Endothelial cell of umbilical vein (primary cell): ENCODE results near the gene C17orf107. TPM values are rescaled to one million over a fixed set of nuclear protein-coding genes. Genes with fewer than 3 reads are reported as not detected.

Experiments
- BruUV-seq: library from RNA; stranded (reverse); fragments of 400-500 nt; replicated peaks from 2 replicates; lab custom pipeline; 2021; lab: Mats Ljungman, UMichigan
- CTCF ChIA-PET: fragments of 300-600, 350-600 bp; sonication (Branson Sonifier 250); formaldehyde crosslinking; loops from one replicate; lab custom pipeline; 2021; ENCODE audit warnings: antibody characterized with exemption, inconsistent platforms; lab: Charles Lee
- POLR2A ChIA-PET: fragments of 300-600, 350-600 bp; sonication (Branson Sonifier 250); formaldehyde crosslinking; loops from one replicate; lab custom pipeline; 2021; ENCODE audit warnings: antibody characterized with exemption, inconsistent platforms; lab: Charles Lee
- DNase-seq: peaks from one replicate; pipeline ENCODE4 v3.0.0-alpha.2; 2011; ENCODE audit warnings: low read depth, low spot score
- FAIRE-seq: peaks from 2 replicates; lab custom pipeline; 2011; peaks lifted over from hg19 to GRCh38; lab: Jason Lieb, UNC
- H2AFZ ChIP-seq: 2 replicates; pipeline ENCODE4 v1.6.0; 2012; ENCODE audit warnings: low read depth, low read length, control low read depth, inconsistent platforms
- H3K27ac ChIP-seq: 2 replicates; pipeline ENCODE4 v1.5.1; 2011; ENCODE audit warnings: low read depth, mild to moderate bottlenecking, control low read depth, low read length, moderate library complexity; ENCODE audit not compliant: insufficient read depth
- H3K27me3 ChIP-seq, 2 experiments: 2 replicates each; pipeline versions ENCODE4 v1.6.0 to v1.6.1; 2011; ENCODE audit warnings: low read length in 2 of 2, mixed read lengths in 1 of 2; ENCODE audit not compliant: control insufficient read depth in 2 of 2, insufficient read depth in 2 of 2
- H3K36me3 ChIP-seq, 2 experiments: 2 replicates in 1 of 2; 3 replicates in 1 of 2; pipeline ENCODE4 v1.5.1; 2011; ENCODE audit warnings: low read length in 2 of 2, mild to moderate bottlenecking in 1 of 2, moderate library complexity in 1 of 2; ENCODE audit not compliant: control insufficient read depth in 2 of 2, insufficient read depth in 2 of 2; ENCODE audit errors: extremely low read depth in 1 of 2
- H3K4me1 ChIP-seq: 3 replicates; pipeline ENCODE4 v1.5.1; 2011; ENCODE audit warnings: mild to moderate bottlenecking, low read length; ENCODE audit not compliant: control insufficient read depth, insufficient read depth; ENCODE audit errors: extremely low read depth
- H3K4me2 ChIP-seq: 2 replicates; pipeline ENCODE4 v1.6.1; 2011; ENCODE audit warnings: low read length, control low read depth, mixed read lengths; ENCODE audit not compliant: insufficient read depth
- H3K4me3 ChIP-seq, 3 experiments: fragments of 200-600 bp in 1 of 3; sonication (generic), shearing (Covaris generic) in 1 of 3; replicated peaks in 1 of 3; 2 replicates each; pipeline ENCODE4 v1.5.1; 2011 to 2016; ENCODE audit warnings: control low read depth in 3 of 3, low read length in 3 of 3, mild to moderate bottlenecking in 2 of 3, inconsistent platforms in 1 of 3, low read depth in 1 of 3, moderate library complexity in 1 of 3; ENCODE audit not compliant: insufficient read depth in 1 of 3
- H3K79me2 ChIP-seq: 2 replicates; pipeline ENCODE4 v1.6.0; 2012; ENCODE audit warnings: low read length, inconsistent platforms; ENCODE audit not compliant: control insufficient read depth, insufficient read depth
- H3K9ac ChIP-seq: replicated peaks from 2 replicates; pipeline ENCODE3; 2011; ENCODE audit warnings: low read length, control low read depth; ENCODE audit not compliant: insufficient read depth; ENCODE audit errors: extremely low read depth
- H3K9me1 ChIP-seq: replicated peaks from 3 replicates; pipeline ENCODE4 v1.6.0; 2011; ENCODE audit warnings: mild to moderate bottlenecking, low read length; ENCODE audit not compliant: control insufficient read depth, insufficient read depth; ENCODE audit errors: extremely low read depth
- H3K9me3 ChIP-seq: replicated peaks from 2 replicates; pipeline ENCODE4 v1.5.1; 2012; ENCODE audit warnings: low read length, inconsistent platforms; ENCODE audit not compliant: control insufficient read depth, insufficient read depth
- H4K20me1 ChIP-seq: replicated peaks from 2 replicates; pipeline ENCODE3; 2011; ENCODE audit warnings: mild to moderate bottlenecking, low read length; ENCODE audit not compliant: control insufficient read depth, insufficient read depth; ENCODE audit errors: extremely low read depth
- CTCF ChIP-seq, 2 donors: IDR thresholded peaks; 1 replicate in 1 of 2; 2 replicates in 1 of 2; pipeline ENCODE4 v1.5.1; 2011; ENCODE audit warnings: low read length in 2 of 2, mild to moderate bottlenecking in 2 of 2, moderate library complexity in 2 of 2, control low read depth in 1 of 2, inconsistent platforms in 1 of 2, low read depth in 1 of 2; ENCODE audit not compliant: insufficient read depth in 1 of 2; ENCODE audit errors: extremely low read depth in 1 of 2
- EZH2 ChIP-seq: IDR thresholded peaks from 2 replicates; pipeline ENCODE4 v1.6.1; 2012; ENCODE audit warnings: borderline replicate concordance, low read depth, mild to moderate bottlenecking, moderate library complexity, low read length, inconsistent platforms; ENCODE audit not compliant: severe bottlenecking
- FOS ChIP-seq: IDR thresholded peaks from 2 replicates; pipeline ENCODE4 v1.6.1; 2011; ENCODE audit warnings: mild to moderate bottlenecking, low read length, moderate library complexity, borderline replicate concordance; ENCODE audit not compliant: insufficient read depth
- GATA2 ChIP-seq: IDR thresholded peaks from 2 replicates; pipeline ENCODE4 v1.7.0; 2011; ENCODE audit warnings: low read depth, mild to moderate bottlenecking, moderate library complexity, mixed read lengths, low read length; ENCODE audit not compliant: insufficient read length, insufficient read depth
- JUN ChIP-seq: IDR thresholded peaks from 2 replicates; pipeline ENCODE4 v1.6.1; 2011; ENCODE audit warnings: borderline replicate concordance, low read depth; ENCODE audit not compliant: insufficient read length, insufficient read depth
- MAX ChIP-seq: IDR thresholded peaks from 2 replicates; pipeline ENCODE4 v1.6.1; 2011; ENCODE audit not compliant: insufficient read depth, insufficient read length
- MYC ChIP-seq: IDR thresholded peaks from one replicate; pipeline ENCODE4 v1.6.1; 2011; ENCODE audit warnings: mild to moderate bottlenecking, low read depth, low read length
- POLR2A ChIP-seq: IDR thresholded peaks from 2 replicates; pipeline ENCODE4 v1.6.1; 2012; ENCODE audit warnings: low read depth, mild to moderate bottlenecking, control low read depth, low read length
- POLR2AphosphoS5 ChIP-seq: IDR thresholded peaks from 2 replicates; pipeline ENCODE4 v1.6.1; 2012; ENCODE audit warnings: low read depth, mild to moderate bottlenecking, control low read depth, low read length, moderate library complexity; ENCODE audit not compliant: insufficient read depth
- dilution Hi-C: fragments of 300-500 bp; cut with MboI; formaldehyde crosslinking; loops from one replicate; pipeline ENCODE4 v1.15.0; 2019; ENCODE audit warnings: low sequenced_read_pairs; ENCODE audit not compliant: extremely low pct_ligation_motif_present
- intact Hi-C: fragments of 100-400 bp; cut with micrococcal nuclease; formaldehyde crosslinking; loops from one replicate; pipeline ENCODE4 v1.10.0; 2022
- polyA plus RNA-seq, 4 experiments: library from polyadenylated mRNA; depleted of rRNA in 3 of 4; stranded (reverse) in 3 of 4; unstranded in 1 of 4; fragments of >200 nt; gene quantifications; 2 replicates each; pipeline versions ENCODE4 v1.2.1 to v1.2.3, GENCODE V29; 2011 to 2012; ENCODE audit warnings: missing spikeins in 1 of 4
- total RNA-seq: library from RNA; stranded (reverse); gene quantifications from 2 replicates; pipeline ENCODE4 v1.2.3, GENCODE V29; 2021

C17orf107 gene
- total and polyA plus RNA-seq, 2 donors (not counting 3 experiments of a cell fraction or from before 2014, with no cell fraction given), result 0.68 to 1.0 TPM

- Histone ChIP-seq H3K79me2 (peaks cover 36% of the 10 kb centered on the region), H3K4me3 (no peak overlapping the region), H3K9ac (no peak overlapping the region), H4K20me1 (no peaks in the 10 kb centered on the region), H2AFZ (no peak overlapping the region), H3K27ac (no peak overlapping the region), H3K4me2 (no peak overlapping the region), H3K36me3 (peaks cover 2 to 20% of the 10 kb centered on the region in 2 experiments), H3K9me1 (no peaks in the 10 kb centered on the region), H3K27me3 (no peaks in the 10 kb centered on the region), H3K9me3 (no peaks in the 10 kb centered on the region), H3K4me1 (peaks cover 23% of the 10 kb centered on the region)
- intact Hi-C loops (no loop called here), dilution Hi-C loops (no loop called here)
- TF ChIP-seq GATA2 (no peak), POLR2A (no peak), EZH2 (no peak), FOS (no peak), MAX (no peak), MYC (no peak), POLR2AphosphoS5 (no peak), JUN (no peak), CTCF (IDR thresholded peaks at IDR 0.05; ENCODE audit: extremely low read depth in 1 of 2, insufficient read depth in 1 of 2, low read depth in 1 of 2, low read length in 2 of 2) (no peak)
- FAIRE-seq (no peak), DNase-seq (no peak)
- ChIA-PET CTCF (interaction anchor here (1.8 to 3.3 kb wide), 2 partner anchors 28 kb away, joined by 8 to 44 read pairs; no protein-coding TSS in a partner anchor), POLR2A (no interaction called here)
- no TSS peak for BruUV-seq
These were observed 38.2 kb downstream of the C17orf107 start for GRCh38 chr17:4937553-4937952.
